Memory B cell (primary cell): ENCODE results near the gene PRPS2.

Source experiments
- ATAC-seq: fragments of 150-1000 bp; cut with Tn5 transposase; 2 replicates; pipeline ENCODE4 v1.10.0; 2021; ENCODE audit warnings: low read depth, mild to moderate bottlenecking, moderate library complexity
- DNase-seq, 2 donors: peaks; one replicate each; pipeline ENCODE4 v3.0.0; 2022; ENCODE audit warnings: low spot score in 2 of 2
- H3K27ac Mint-ChIP-seq: one replicate; pipeline ENCODE4 v1.8.0; 2022; ENCODE audit warnings: mild to moderate bottlenecking, moderate library complexity, mixed read lengths
- H3K27me3 Mint-ChIP-seq: one replicate; pipeline ENCODE4 v1.8.0; 2022; ENCODE audit warnings: mixed read lengths
- H3K36me3 Mint-ChIP-seq: one replicate; pipeline ENCODE4 v1.8.0; 2022; ENCODE audit warnings: mild to moderate bottlenecking, mixed read lengths
- H3K4me1 Mint-ChIP-seq: one replicate; pipeline ENCODE4 v1.8.0; 2022; ENCODE audit warnings: mixed read lengths
- H3K4me3 Mint-ChIP-seq: one replicate; pipeline ENCODE4 v1.8.0; 2022; ENCODE audit warnings: mild to moderate bottlenecking, moderate library complexity, mixed read lengths
- H3K9me3 Mint-ChIP-seq: one replicate; pipeline ENCODE4 v1.8.0; 2022; ENCODE audit warnings: mixed read lengths

Gene PRPS2

GRCh38 chrX:12790885-12791256, 341 bp upstream of the PRPS2 start:
- Mint-ChIP-seq H3K36me3 (no peaks in the 10 kb centered on the region), H3K27me3 (no peaks in the 10 kb centered on the region), H3K4me1 (peaks cover 14% of the 10 kb centered on the region), H3K27ac (peak overlapping the region; percentile 65), H3K9me3 (no peaks in the 10 kb centered on the region), H3K4me3 (peak overlapping the region; percentile 92)
- peak; percentile 25 for ATAC-seq
- no peak for DNase-seq

GRCh38 chrX:12792711-12793110, 1.5 kb downstream of the PRPS2 start:
- peaks cover 14% of the 10 kb centered on the region for H3K4me1 Mint-ChIP-seq
- H3K4me3 Mint-ChIP-seq, result peak overlapping the region; percentile 77
- no peak for ATAC-seq
- no peak for DNase-seq
- no peak overlapping the region for H3K27ac Mint-ChIP-seq
- H3K36me3 Mint-ChIP-seq, result peaks cover under 1% of the 10 kb centered on the region
- no peaks in the 10 kb centered on the region for H3K27me3 Mint-ChIP-seq
- H3K9me3 Mint-ChIP-seq, result no peaks in the 10 kb centered on the region

GRCh38 chrX:12794654-12795053, 3.4 kb downstream of the PRPS2 start:
- DNase-seq, result no peak
- ATAC-seq, result no peak
- H3K4me1 Mint-ChIP-seq, result peaks cover 14% of the 10 kb centered on the region
- H3K27me3 Mint-ChIP-seq, result no peaks in the 10 kb centered on the region
- H3K27ac Mint-ChIP-seq, result no peak overlapping the region
- no peak overlapping the region for H3K4me3 Mint-ChIP-seq
- peaks cover 8% of the 10 kb centered on the region for H3K36me3 Mint-ChIP-seq
- no peaks in the 10 kb centered on the region for H3K9me3 Mint-ChIP-seq

GRCh38 chrX:12798601-12799000, 7.4 kb downstream of the PRPS2 start:
- Mint-ChIP-seq H3K4me1 (peaks cover 2% of the 10 kb centered on the region), H3K36me3 (peaks cover 14% of the 10 kb centered on the region), H3K4me3 (no peak overlapping the region), H3K27me3 (no peaks in the 10 kb centered on the region), H3K9me3 (no peaks in the 10 kb centered on the region), H3K27ac (no peak overlapping the region)
- no peak for ATAC-seq
- no peak for DNase-seq

- H3K4me1 Mint-ChIP-seq, result peaks cover 2% of the 10 kb centered on the region
- no peaks in the 10 kb centered on the region for H3K9me3 Mint-ChIP-seq
- H3K4me3 Mint-ChIP-seq, result no peak overlapping the region
- DNase-seq, result no peak
- H3K27me3 Mint-ChIP-seq, result no peaks in the 10 kb centered on the region
- H3K36me3 Mint-ChIP-seq, result peaks cover 14% of the 10 kb centered on the region
- no peak overlapping the region for H3K27ac Mint-ChIP-seq
- no peak for ATAC-seq
Measured at GRCh38 chrX:12799118-12799517, 7.9 kb downstream of the PRPS2 start.

- ATAC-seq, result no peak
Measured at GRCh38 chrX:12802741-12803140, 11.5 kb downstream of the PRPS2 start.

GRCh38 chrX:12804655-12805054, 13.4 kb downstream of the PRPS2 start:
- Mint-ChIP-seq H3K27me3 (no peaks in the 10 kb centered on the region), H3K4me3 (no peak overlapping the region), H3K4me1 (peaks cover 2% of the 10 kb centered on the region), H3K36me3 (peaks cover 9% of the 10 kb centered on the region), H3K9me3 (no peaks in the 10 kb centered on the region), H3K27ac (no peak overlapping the region)
- ATAC-seq, result no peak
- no peak for DNase-seq

More at GRCh38 chrX:12802741-12803140, 11.5 kb downstream of the PRPS2 start:
- Mint-ChIP-seq H3K36me3 (peaks cover 16% of the 10 kb centered on the region), H3K4me3 (no peak overlapping the region), H3K27me3 (no peaks in the 10 kb centered on the region), H3K9me3 (no peaks in the 10 kb centered on the region), H3K27ac (no peak overlapping the region), H3K4me1 (peaks cover 2% of the 10 kb centered on the region)
- DNase-seq, result no peak

GRCh38 chrX:12805333-12805732, 14.1 kb downstream of the PRPS2 start:
- Mint-ChIP-seq H3K4me3 (no peak overlapping the region), H3K4me1 (peaks cover 2% of the 10 kb centered on the region), H3K9me3 (no peaks in the 10 kb centered on the region), H3K27ac (no peak overlapping the region), H3K36me3 (peaks cover 9% of the 10 kb centered on the region), H3K27me3 (no peaks in the 10 kb centered on the region)
- DNase-seq (no peak), ATAC-seq (no peak)

GRCh38 chrX:12811658-12812057, 20.4 kb downstream of the PRPS2 start:
- no peak overlapping the region for H3K27ac Mint-ChIP-seq
- H3K27me3 Mint-ChIP-seq, result no peaks in the 10 kb centered on the region
- H3K4me1 Mint-ChIP-seq, result no peaks in the 10 kb centered on the region
- H3K36me3 Mint-ChIP-seq, result peaks cover 3% of the 10 kb centered on the region
- H3K4me3 Mint-ChIP-seq, result no peak overlapping the region
- ATAC-seq (no peak), DNase-seq (no peak)
- no peaks in the 10 kb centered on the region for H3K9me3 Mint-ChIP-seq

- no peak overlapping the region for H3K27ac Mint-ChIP-seq
- no peak overlapping the region for H3K4me3 Mint-ChIP-seq
- H3K27me3 Mint-ChIP-seq, result no peaks in the 10 kb centered on the region
- DNase-seq, result peak; percentile 42 to 55
- H3K36me3 Mint-ChIP-seq, result peaks cover 3% of the 10 kb centered on the region
- H3K9me3 Mint-ChIP-seq, result no peaks in the 10 kb centered on the region
- H3K4me1 Mint-ChIP-seq, result no peaks in the 10 kb centered on the region
- ATAC-seq, result peak; percentile 71
Measured at GRCh38 chrX:12814420-12814819, 23.2 kb downstream of the PRPS2 start.

GRCh38 chrX:12817528-12817927, 26.3 kb downstream of the PRPS2 start:
- Mint-ChIP-seq H3K9me3 (no peaks in the 10 kb centered on the region), H3K36me3 (peaks cover 2% of the 10 kb centered on the region), H3K27ac (no peak overlapping the region), H3K4me3 (no peak overlapping the region), H3K4me1 (no peaks in the 10 kb centered on the region), H3K27me3 (no peaks in the 10 kb centered on the region)
- DNase-seq (no peak), ATAC-seq (no peak)

GRCh38 chrX:12819222-12819621, 28.0 kb downstream of the PRPS2 start:
- H3K9me3 Mint-ChIP-seq, result no peaks in the 10 kb centered on the region
- no peak for ATAC-seq

GRCh38 chrX:12820737-12821136, 29.5 kb downstream of the PRPS2 start:
- H3K36me3 Mint-ChIP-seq, result peaks cover 5% of the 10 kb centered on the region
- ATAC-seq (no peak), DNase-seq (no peak)
- no peak overlapping the region for H3K27ac Mint-ChIP-seq
- H3K4me1 Mint-ChIP-seq, result peaks cover 4% of the 10 kb centered on the region
- no peak overlapping the region for H3K4me3 Mint-ChIP-seq
- H3K9me3 Mint-ChIP-seq, result no peaks in the 10 kb centered on the region
- no peaks in the 10 kb centered on the region for H3K27me3 Mint-ChIP-seq

More at GRCh38 chrX:12819222-12819621, 28.0 kb downstream of the PRPS2 start:
- H3K4me3 Mint-ChIP-seq, result no peak overlapping the region
- no peaks in the 10 kb centered on the region for H3K27me3 Mint-ChIP-seq
- no peak for DNase-seq
- no peaks in the 10 kb centered on the region for H3K4me1 Mint-ChIP-seq
- H3K27ac Mint-ChIP-seq, result no peak overlapping the region
- peaks cover 2% of the 10 kb centered on the region for H3K36me3 Mint-ChIP-seq

- Mint-ChIP-seq H3K27me3 (no peaks in the 10 kb centered on the region), H3K36me3 (peaks cover 4% of the 10 kb centered on the region), H3K4me1 (peaks cover 7% of the 10 kb centered on the region), H3K4me3 (no peak overlapping the region), H3K9me3 (no peaks in the 10 kb centered on the region), H3K27ac (peak overlapping the region; percentile 47)
- DNase-seq, result no peak
- no peak for ATAC-seq
Measured at GRCh38 chrX:12824944-12825343, 33.7 kb downstream of the PRPS2 start.

GRCh38 chrX:12825801-12826200, 34.6 kb downstream of the PRPS2 start:
- ATAC-seq (no peak), DNase-seq (no peak)
- no peaks in the 10 kb centered on the region for H3K27me3 Mint-ChIP-seq
- H3K36me3 Mint-ChIP-seq, result peaks cover 4% of the 10 kb centered on the region
- H3K9me3 Mint-ChIP-seq, result no peaks in the 10 kb centered on the region
- H3K27ac Mint-ChIP-seq, result no peak overlapping the region
- H3K4me1 Mint-ChIP-seq, result peaks cover 7% of the 10 kb centered on the region
- H3K4me3 Mint-ChIP-seq, result no peak overlapping the region
